ENCODE measurements around the gene HMCN2.

DNA sequence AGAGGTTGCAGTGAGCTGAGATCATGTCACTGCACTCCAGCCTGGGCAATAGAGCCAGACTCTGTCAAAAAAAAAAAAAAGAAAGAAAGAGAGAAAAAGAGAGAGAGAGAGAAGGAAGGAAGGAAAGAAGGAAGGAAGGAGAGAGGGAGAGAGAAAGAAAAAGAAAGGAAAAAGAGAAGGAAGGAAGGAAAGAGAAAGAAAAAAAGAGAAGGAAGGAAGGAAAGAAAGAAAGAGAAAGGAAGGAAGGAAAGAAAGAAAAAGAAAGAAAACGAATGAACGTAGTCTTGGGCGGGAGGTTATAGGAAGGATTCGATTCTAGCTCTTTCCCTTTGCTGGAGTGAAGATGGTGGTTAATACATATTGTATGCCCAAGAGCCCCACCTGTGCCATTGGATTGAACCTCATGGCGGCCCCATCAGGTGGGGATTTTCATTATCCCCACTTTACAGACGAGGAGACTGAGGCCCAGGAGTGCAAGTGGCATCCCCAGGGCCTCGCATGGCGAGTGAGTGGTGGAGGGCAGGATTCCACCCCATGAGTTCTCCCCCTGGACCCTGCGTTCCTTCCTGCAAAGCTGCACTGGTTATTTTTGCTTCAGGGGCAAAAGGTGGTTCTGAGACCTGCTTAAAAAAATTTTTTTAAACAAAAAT, 98.3 kb downstream of the HMCN2 start:
- TF ChIP-seq KDM1A (IDR thresholded peaks at IDR 0.05; ENCODE audit: low read depth) (no peak), EP300 (IDR thresholded peaks at IDR 0.05) (no peak), POLR2A (IDR thresholded peaks at IDR 0.05; ENCODE audit: low read length) (no peak), KDM5A (IDR thresholded peaks at IDR 0.05) (no peak)
- TF ChIP-seq, protein P1, sequence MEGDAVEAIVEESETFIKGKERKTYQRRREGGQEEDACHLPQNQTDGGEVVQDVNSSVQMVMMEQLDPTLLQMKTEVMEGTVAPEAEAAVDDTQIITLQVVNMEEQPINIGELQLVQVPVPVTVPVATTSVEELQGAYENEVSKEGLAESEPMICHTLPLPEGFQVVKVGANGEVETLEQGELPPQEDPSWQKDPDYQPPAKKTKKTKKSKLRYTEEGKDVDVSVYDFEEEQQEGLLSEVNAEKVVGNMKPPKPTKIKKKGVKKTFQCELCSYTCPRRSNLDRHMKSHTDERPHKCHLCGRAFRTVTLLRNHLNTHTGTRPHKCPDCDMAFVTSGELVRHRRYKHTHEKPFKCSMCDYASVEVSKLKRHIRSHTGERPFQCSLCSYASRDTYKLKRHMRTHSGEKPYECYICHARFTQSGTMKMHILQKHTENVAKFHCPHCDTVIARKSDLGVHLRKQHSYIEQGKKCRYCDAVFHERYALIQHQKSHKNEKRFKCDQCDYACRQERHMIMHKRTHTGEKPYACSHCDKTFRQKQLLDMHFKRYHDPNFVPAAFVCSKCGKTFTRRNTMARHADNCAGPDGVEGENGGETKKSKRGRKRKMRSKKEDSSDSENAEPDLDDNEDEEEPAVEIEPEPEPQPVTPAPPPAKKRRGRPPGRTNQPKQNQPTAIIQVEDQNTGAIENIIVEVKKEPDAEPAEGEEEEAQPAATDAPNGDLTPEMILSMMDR (IDR thresholded peaks at IDR 0.05): no peak
